H9 (cell line): ENCODE data around the gene APBB2. TPM values are rescaled to one million over a fixed set of nuclear protein-coding genes. Genes with fewer than 3 reads are reported as not detected.

Experiments
- DNase-seq: peaks from one replicate; pipeline ENCODE4 v3.0.0-alpha.2; 2017
- H2AFZ ChIP-seq: one replicate; pipeline ENCODE4 v1.6.1; 2013; ENCODE audit warnings: mild to moderate bottlenecking, low read length, control low read depth, moderate library complexity
- H2AK5ac ChIP-seq: 2 replicates; pipeline ENCODE4 v1.6.1; 2013; ENCODE audit warnings: low read length, control low read depth, mixed read lengths; ENCODE audit not compliant: insufficient read length
- H2BK120ac ChIP-seq: one replicate; pipeline ENCODE4 v1.6.1; 2013; ENCODE audit warnings: low read depth, mild to moderate bottlenecking, low read length, control low read depth, inconsistent platforms; ENCODE audit not compliant: poor library complexity, severe bottlenecking
- H2BK12ac ChIP-seq: 2 replicates; pipeline ENCODE4 v1.6.1; 2013; ENCODE audit warnings: low read length, control low read depth, mixed read lengths, low read depth; ENCODE audit not compliant: insufficient read length
- H2BK15ac ChIP-seq: 2 replicates; pipeline ENCODE4 v1.6.1; 2013; ENCODE audit warnings: low read depth, low read length, control low read depth
- H2BK20ac ChIP-seq: one replicate; pipeline ENCODE4 v1.6.1; 2013; ENCODE audit warnings: low read depth, mild to moderate bottlenecking, low read length, control low read depth, inconsistent platforms; ENCODE audit not compliant: poor library complexity, severe bottlenecking
- H2BK5ac ChIP-seq: 2 replicates; pipeline ENCODE4 v1.6.1; 2013; ENCODE audit warnings: low read length, control low read depth, mixed read lengths; ENCODE audit not compliant: insufficient read length
- H3K14ac ChIP-seq: 2 replicates; pipeline ENCODE4 v1.6.1; 2013; ENCODE audit warnings: low read length, control low read depth; ENCODE audit not compliant: insufficient read depth
- H3K18ac ChIP-seq: 2 replicates; pipeline ENCODE4 v1.6.1; 2013; ENCODE audit warnings: low read depth, mild to moderate bottlenecking, mixed read lengths, low read length, control low read depth; ENCODE audit not compliant: insufficient read length
- H3K23ac ChIP-seq: 2 replicates; pipeline ENCODE4 v1.6.1; 2013; ENCODE audit warnings: low read length, control low read depth, mixed read lengths, low read depth; ENCODE audit not compliant: insufficient read length
- H3K23me2 ChIP-seq: 2 replicates; pipeline ENCODE4 v1.6.1; 2013; ENCODE audit warnings: low read depth, mild to moderate bottlenecking, mixed read lengths, low read length, control low read depth; ENCODE audit not compliant: insufficient read length, poor library complexity, severe bottlenecking
- H3K27ac ChIP-seq: 2 replicates; pipeline ENCODE4 v1.5.1; 2013; ENCODE audit warnings: low read length, control low read depth, mixed read lengths, low read depth; ENCODE audit not compliant: insufficient read length
- H3K27me3 ChIP-seq: 2 replicates; pipeline ENCODE4 v1.6.1; 2013; ENCODE audit warnings: low read length, control low read depth, inconsistent platforms; ENCODE audit not compliant: insufficient read depth
- H3K4ac ChIP-seq: 2 replicates; pipeline ENCODE4 v1.6.1; 2013; ENCODE audit warnings: low read depth, mild to moderate bottlenecking, control low read depth, inconsistent platforms, low read length, moderate library complexity
- H3K4me1 ChIP-seq: 2 replicates; pipeline ENCODE4 v1.6.1; 2013; ENCODE audit warnings: low read length, control low read depth, inconsistent platforms; ENCODE audit not compliant: insufficient read depth
- H3K4me2 ChIP-seq: 2 replicates; pipeline ENCODE4 v1.6.1; 2013; ENCODE audit warnings: low read length, control low read depth, mixed read lengths; ENCODE audit not compliant: insufficient read length, insufficient read depth
- H3K56ac ChIP-seq: 2 replicates; pipeline ENCODE4 v1.6.1; 2013; ENCODE audit warnings: low read depth, mild to moderate bottlenecking, mixed read lengths, low read length, control low read depth; ENCODE audit not compliant: insufficient read length
- H3K79me1 ChIP-seq: 2 replicates; pipeline ENCODE4 v1.6.1; 2013; ENCODE audit warnings: low read depth, mild to moderate bottlenecking, moderate library complexity, low read length, control low read depth, inconsistent platforms; ENCODE audit not compliant: insufficient read depth, poor library complexity, severe bottlenecking
- H3K79me2 ChIP-seq: 2 replicates; pipeline ENCODE4 v1.6.1; 2013; ENCODE audit warnings: low read length, control low read depth, inconsistent platforms; ENCODE audit not compliant: insufficient read depth
- H3K9ac ChIP-seq: 2 replicates; pipeline ENCODE4 v1.6.1; 2013; ENCODE audit warnings: low read length, control low read depth, mixed read lengths; ENCODE audit not compliant: insufficient read length; ENCODE audit errors: extremely low read depth
- H3K9me3 ChIP-seq: one replicate; pipeline ENCODE4 v1.6.1; 2013; ENCODE audit warnings: low read depth, low read length, inconsistent platforms; ENCODE audit not compliant: control insufficient read depth
- H3T11ph ChIP-seq: one replicate; pipeline ENCODE4 v1.6.1; 2013; ENCODE audit warnings: mild to moderate bottlenecking, low read length, control low read depth, inconsistent platforms
- H4K20me1 ChIP-seq: one replicate; pipeline ENCODE4 v1.6.1; 2013; ENCODE audit not compliant: control insufficient read depth, insufficient read length, insufficient read depth
- H4K5ac ChIP-seq: 2 replicates; pipeline ENCODE4 v1.6.1; 2013; ENCODE audit warnings: low read depth, mild to moderate bottlenecking, mixed read lengths, low read length, control low read depth; ENCODE audit not compliant: insufficient read length
- H4K8ac ChIP-seq: replicated peaks from 2 replicates; pipeline ENCODE4 v1.6.1; 2013; ENCODE audit warnings: low read length, control low read depth, mixed read lengths, low read depth; ENCODE audit not compliant: insufficient read length
- H4K91ac ChIP-seq: 2 replicates; pipeline ENCODE4 v1.6.1; 2013; ENCODE audit warnings: low read depth, mild to moderate bottlenecking, moderate library complexity, mixed read lengths, low read length, control low read depth; ENCODE audit not compliant: insufficient read length
- H3K27ac Mint-ChIP-seq, 3 experiments: 2 replicates in 2 of 3; 3 replicates in 1 of 3; pipeline ENCODE4 v1.8.0; 2020 to 2021; ENCODE audit warnings: mixed read lengths in 3 of 3, mild to moderate bottlenecking in 1 of 3, moderate library complexity in 1 of 3
- H3K27me3 Mint-ChIP-seq: 2 replicates; pipeline ENCODE4 v1.8.0; 2021; ENCODE audit warnings: low read depth, mild to moderate bottlenecking, moderate library complexity, mixed read lengths
- H3K36me3 Mint-ChIP-seq, 3 experiments: 2 replicates in 2 of 3; 3 replicates in 1 of 3; pipeline ENCODE4 v1.8.0; 2020 to 2021; ENCODE audit warnings: low read depth in 3 of 3, mixed read lengths in 3 of 3; ENCODE audit not compliant: insufficient read depth in 1 of 3
- H3K4me1 Mint-ChIP-seq, 2 experiments: 2 replicates each; pipeline ENCODE4 v1.8.0; 2020; ENCODE audit warnings: mixed read lengths in 2 of 2
- H3K4me3 Mint-ChIP-seq, 2 experiments: 2 replicates in 1 of 2; 3 replicates in 1 of 2; pipeline ENCODE4 v1.8.0; 2020 to 2021; ENCODE audit warnings: mild to moderate bottlenecking in 2 of 2, mixed read lengths in 2 of 2, moderate library complexity in 1 of 2
- H3K9me3 Mint-ChIP-seq, 2 experiments: 2 replicates in 1 of 2; 3 replicates in 1 of 2; pipeline ENCODE4 v1.8.0; 2020; ENCODE audit warnings: mild to moderate bottlenecking in 2 of 2, mixed read lengths in 2 of 2, moderate library complexity in 1 of 2
- WGBS: extraction: QIAGEN DNeasy Blood & Tissue Kit; methylation state at CpG from one replicate; pipeline ENCODE4 v1.1.7; 2013; ENCODE audit warnings: missing lambda C conversion rate, low lambda C conversion rate, mixed read lengths; ENCODE audit not compliant: insufficient read length; ENCODE audit errors: extremely low coverage; 5-methylcytosine and 5-hydroxymethylcytosine counted together
- total RNA-seq: library from RNA; stranded (reverse); gene quantifications from 2 replicates; pipeline ENCODE4 v1.2.1, GENCODE V29; 2021
- TF ChIP-seq, protein P1 (sequence below): fragments of 200-600 bp; sonication (generic); conservative IDR thresholded peaks from 3 replicates; pipeline ENCODE4 v1.8.0; 2021; ENCODE audit warnings: antibody characterized with exemption, mild to moderate bottlenecking

APBB2 gene
- total RNA-seq, 1 experiment from 2014 or later: 39.6 TPM

DNA sequence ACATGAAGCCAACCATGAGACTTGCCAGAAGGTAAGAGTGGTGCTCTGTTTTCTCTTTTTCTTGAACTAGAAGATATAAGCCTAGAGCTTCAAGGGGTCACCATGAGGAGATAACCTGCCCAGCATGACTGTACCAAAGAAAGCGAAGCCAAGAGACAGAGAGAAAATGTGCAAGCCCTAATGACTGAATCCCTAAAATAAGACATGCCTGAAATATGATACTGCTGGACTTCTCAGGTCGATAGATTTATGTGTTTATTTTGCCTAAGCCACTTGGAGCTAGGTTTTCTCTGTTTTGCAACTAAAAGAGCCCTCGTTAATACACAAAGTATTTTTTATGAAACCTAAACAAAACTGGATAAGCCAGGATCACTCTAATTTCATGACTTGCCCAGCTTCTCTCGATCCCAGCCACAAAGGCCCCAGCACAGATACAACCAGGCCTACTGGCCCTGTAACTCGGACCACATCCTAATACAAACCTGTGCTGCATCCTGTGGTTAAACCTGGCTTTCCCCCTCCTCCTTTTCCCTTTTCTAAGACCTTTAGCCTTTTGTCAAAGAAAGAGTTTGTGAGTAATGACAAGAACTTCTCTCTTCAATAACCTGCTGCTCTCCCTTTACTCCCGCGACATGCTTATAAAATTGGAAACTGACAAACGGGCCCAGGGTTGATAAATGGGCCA lies 185.8 kb downstream of the APBB2 start:
- Mint-ChIP-seq H3K27me3 (peaks cover 1% of the 10 kb centered on the region; the same call in 1 of the 2 replicates), H3K9me3 (peaks cover 21 to 24% of the 10 kb centered on the region in 2 experiments), H3K36me3 (peaks cover 30 to 45% (median 38%) of the 10 kb centered on the region in 3 experiments), H3K4me1 (no peaks in the 10 kb centered on the region), H3K27ac (no peak overlapping the region), H3K4me3 (no peak overlapping the region)
- DNase-seq: no peak
- no peak overlapping the region for H3T11ph ChIP-seq
- H4K8ac ChIP-seq: no peak overlapping the region
- no peak overlapping the region for H3K14ac ChIP-seq
- no peaks in the 10 kb centered on the region for H3K79me2 ChIP-seq
- TF ChIP-seq, protein P1, sequence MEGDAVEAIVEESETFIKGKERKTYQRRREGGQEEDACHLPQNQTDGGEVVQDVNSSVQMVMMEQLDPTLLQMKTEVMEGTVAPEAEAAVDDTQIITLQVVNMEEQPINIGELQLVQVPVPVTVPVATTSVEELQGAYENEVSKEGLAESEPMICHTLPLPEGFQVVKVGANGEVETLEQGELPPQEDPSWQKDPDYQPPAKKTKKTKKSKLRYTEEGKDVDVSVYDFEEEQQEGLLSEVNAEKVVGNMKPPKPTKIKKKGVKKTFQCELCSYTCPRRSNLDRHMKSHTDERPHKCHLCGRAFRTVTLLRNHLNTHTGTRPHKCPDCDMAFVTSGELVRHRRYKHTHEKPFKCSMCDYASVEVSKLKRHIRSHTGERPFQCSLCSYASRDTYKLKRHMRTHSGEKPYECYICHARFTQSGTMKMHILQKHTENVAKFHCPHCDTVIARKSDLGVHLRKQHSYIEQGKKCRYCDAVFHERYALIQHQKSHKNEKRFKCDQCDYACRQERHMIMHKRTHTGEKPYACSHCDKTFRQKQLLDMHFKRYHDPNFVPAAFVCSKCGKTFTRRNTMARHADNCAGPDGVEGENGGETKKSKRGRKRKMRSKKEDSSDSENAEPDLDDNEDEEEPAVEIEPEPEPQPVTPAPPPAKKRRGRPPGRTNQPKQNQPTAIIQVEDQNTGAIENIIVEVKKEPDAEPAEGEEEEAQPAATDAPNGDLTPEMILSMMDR: no peak
- no peak overlapping the region for H4K5ac ChIP-seq
- H2BK20ac ChIP-seq: no peak overlapping the region
- no CpG with 5 or more reads among the region's 8 CpGs for WGBS
- H3K4ac ChIP-seq: no peak overlapping the region
- H2BK15ac ChIP-seq: no peak overlapping the region
- H2BK12ac ChIP-seq: no peak overlapping the region
- no peaks in the 10 kb centered on the region for H3K79me1 ChIP-seq
- H3K9ac ChIP-seq: no peak overlapping the region
- no peaks in the 10 kb centered on the region for H3K4me1 ChIP-seq
- no peaks in the 10 kb centered on the region for H3K23me2 ChIP-seq
- no peak overlapping the region for H3K23ac ChIP-seq
- peaks cover 17% of the 10 kb centered on the region for H3K9me3 ChIP-seq
- no peaks in the 10 kb centered on the region for H3K27me3 ChIP-seq
- H4K20me1 ChIP-seq: no peaks in the 10 kb centered on the region
- H3K4me2 ChIP-seq: no peak overlapping the region
- H3K18ac ChIP-seq: no peak overlapping the region
- H2BK120ac ChIP-seq: no peak overlapping the region
- H3K27ac ChIP-seq: no peak overlapping the region
- H2AK5ac ChIP-seq: no peak overlapping the region
- H2AFZ ChIP-seq: no peak overlapping the region
- H4K91ac ChIP-seq: no peak overlapping the region
- H3K56ac ChIP-seq: no peak overlapping the region
- H2BK5ac ChIP-seq: no peak overlapping the region
